NCI-H526 (cell line): ENCODE data around the gene PER2.

Source experiments
- DNase-seq, 2 experiments: peaks; one replicate each; lab custom pipeline; 2025; lab: John Stamatoyannopoulos, UW

The PER2 gene

DNA sequence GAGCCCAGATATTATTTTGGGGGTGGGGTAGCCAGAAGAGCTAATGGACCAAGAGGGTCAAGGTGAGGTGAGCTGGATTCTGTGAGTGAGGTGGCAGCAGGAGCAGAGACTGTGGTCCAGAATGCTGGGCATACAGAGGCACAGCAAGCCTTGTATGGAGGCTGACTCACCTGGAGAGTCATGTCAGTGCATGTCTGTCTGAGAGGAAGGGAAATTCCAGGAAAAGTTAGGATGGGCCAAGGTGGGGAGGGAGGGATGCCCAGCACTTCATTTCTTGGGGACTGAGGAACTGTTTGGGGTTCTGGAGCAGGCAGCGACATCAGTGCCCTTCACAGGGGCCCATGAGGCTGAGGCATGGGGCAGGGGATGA, 21.1 kb downstream of the PER2 start:
- no peak for DNase-seq

DNA sequence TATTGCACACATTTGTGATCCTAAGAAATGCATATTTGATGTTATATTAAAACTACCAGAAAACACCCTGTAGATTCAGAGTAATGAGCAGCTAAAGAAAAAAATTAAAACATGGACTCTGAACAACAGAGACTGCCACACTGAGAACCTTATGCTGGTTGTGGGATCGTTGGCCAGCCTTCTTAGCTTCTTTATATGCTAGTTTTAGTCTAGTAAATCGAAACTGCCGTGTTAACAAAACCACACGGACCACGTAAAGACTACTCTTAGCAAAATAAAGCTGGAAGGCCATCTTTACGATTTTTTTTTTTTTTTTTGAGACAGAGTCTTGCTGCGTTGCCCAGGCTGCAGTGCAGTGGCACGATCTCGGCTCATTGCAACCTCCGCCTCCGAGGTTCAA, 22.8 kb downstream of the PER2 start:
- no peak for DNase-seq

DNA sequence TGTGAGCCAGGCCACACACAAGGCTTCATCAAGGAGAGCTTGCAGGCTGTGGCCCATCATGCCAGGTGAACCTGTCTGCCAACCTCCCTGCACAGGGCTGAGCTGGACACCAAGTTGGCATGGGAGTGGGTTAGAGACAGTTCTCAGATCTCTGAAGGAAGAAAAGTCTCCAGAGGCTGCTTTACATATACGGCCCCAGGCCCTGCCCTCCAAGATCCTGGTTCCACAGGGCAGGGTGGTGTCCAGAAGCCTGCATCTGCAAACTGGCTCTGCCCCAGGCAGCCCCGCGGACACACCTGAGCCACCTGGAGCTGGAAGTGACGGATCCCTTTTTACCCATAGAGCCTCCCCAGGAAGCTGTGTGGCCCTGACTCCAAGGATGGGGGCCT, 24.3 kb downstream of the PER2 start:
- no peak for DNase-seq

DNA sequence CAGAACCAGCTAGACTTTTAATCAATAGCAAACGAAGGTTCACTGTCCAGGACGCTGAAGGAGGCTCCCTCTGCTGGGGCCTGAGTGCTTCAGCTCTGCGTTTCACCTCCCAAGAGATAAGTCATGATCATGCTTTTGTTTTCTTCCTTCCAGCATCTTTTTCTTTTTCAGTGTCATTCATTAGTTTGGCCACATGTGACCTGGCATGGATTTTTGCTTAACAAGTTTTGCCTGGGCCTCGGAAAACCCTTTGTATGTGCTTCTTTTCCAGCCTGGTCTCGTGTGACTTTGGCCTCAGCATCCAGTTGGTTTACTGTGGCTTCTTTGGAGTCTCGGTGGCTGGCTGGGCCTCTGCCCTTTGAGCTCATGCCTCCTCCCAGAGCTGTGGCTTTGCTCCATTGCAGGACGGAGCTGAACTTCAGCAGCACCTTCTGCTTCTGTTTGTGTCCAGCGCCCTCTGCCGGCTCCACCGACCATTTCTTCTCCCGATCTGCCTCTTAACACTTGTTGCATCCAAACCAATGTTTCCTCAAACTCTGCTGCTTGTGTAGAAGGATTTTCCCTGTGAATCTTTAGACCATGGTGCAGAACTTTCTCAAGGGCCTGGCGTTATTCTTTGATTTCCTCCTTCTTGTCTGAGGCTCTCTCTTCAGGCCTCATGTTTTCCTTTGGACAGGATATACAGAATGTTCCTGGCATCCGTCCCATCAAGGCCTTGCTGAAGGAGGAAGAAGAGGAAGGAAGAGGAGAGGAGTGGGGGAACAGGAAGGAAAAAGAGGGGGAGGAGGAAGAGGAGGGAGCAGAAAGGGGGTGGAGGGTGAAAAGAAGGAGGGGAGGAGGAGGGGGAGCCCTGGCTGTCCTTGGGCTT, 25.0 kb downstream of the PER2 start:
- DNase-seq = peak; percentile 75 to 92

DNA sequence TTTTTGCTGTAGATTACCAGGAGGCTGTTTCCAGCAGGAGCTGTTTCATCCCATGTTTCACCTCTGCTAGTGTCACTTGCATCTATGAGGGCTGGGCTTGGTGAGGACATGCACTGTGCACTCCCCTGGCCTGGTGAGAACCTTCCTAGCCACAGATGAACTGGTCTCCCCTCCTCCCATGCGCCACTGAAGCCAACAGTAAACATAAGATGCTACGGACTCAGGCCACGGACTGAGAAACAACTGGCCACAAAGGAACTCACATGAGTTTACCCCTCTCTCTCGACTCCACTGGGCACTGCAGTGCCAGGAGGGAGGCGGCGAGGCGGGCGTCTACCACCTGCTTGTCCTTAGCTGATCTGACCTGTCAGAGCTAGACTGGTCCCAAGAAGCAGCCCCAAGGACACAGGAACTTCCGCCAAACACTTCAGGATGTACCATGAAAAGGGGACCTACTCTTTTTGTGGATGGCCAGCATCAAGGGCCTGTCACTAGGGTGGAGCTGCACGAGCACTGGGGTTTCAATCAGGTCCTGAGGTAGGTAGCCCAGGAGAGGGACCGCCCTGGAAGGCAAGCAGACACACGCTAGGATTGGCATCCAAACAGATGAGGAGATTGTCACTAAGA, 25.8 kb downstream of the PER2 start:
- DNase-seq = no peak

DNA sequence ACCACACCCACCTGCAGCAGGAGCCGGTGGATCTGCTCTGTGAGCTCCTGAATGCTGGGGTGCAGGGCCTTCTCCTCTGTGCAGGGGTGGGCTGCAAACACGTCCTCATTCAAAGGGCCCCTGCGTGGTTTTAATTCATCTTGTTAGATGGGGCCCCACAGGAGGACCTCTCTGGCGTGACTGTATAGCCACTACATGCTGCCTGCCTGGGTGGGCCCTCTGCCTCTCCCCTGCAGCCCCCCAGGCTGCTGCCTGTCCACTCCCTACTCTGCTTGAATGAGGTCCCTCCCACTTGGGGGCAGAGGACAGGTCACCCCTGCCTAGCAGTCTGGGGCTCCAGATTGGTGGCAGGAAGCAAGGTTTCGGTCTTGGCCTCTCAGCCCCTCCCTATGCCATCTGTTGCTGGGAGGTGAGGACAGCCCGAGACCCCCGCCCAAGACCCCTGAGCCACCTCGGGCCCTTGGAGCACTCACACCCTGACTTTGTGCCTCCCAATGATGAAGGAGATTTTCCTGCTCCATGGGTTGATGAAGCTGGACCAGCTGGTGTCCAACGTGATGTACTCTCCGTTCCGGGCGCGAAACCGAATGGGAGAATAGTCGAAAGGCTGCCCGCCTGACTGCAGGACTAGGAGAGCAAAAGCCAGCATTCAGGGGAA, 26.6 kb downstream of the PER2 start:
- DNase-seq = no peak

DNA sequence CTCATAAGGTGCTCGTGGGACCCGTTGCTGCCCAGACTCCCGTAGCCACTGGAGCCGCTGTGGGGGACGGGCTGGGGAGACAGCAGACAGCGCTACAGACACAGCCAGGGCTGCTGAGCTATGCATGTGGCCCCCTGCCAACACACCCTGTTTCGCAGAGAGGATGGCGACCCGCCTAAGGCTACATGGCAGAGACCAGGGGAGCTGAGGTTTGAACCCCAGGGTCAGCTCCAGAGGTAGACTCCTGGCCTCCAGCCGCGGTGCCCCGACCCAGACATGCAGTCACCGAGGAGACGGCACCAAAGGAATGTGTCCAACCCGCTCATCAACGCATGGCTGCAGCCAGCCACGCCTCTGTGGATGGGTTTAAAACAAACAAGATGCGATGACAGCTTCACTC, 27.5 kb downstream of the PER2 start:
- no peak for DNase-seq

DNA sequence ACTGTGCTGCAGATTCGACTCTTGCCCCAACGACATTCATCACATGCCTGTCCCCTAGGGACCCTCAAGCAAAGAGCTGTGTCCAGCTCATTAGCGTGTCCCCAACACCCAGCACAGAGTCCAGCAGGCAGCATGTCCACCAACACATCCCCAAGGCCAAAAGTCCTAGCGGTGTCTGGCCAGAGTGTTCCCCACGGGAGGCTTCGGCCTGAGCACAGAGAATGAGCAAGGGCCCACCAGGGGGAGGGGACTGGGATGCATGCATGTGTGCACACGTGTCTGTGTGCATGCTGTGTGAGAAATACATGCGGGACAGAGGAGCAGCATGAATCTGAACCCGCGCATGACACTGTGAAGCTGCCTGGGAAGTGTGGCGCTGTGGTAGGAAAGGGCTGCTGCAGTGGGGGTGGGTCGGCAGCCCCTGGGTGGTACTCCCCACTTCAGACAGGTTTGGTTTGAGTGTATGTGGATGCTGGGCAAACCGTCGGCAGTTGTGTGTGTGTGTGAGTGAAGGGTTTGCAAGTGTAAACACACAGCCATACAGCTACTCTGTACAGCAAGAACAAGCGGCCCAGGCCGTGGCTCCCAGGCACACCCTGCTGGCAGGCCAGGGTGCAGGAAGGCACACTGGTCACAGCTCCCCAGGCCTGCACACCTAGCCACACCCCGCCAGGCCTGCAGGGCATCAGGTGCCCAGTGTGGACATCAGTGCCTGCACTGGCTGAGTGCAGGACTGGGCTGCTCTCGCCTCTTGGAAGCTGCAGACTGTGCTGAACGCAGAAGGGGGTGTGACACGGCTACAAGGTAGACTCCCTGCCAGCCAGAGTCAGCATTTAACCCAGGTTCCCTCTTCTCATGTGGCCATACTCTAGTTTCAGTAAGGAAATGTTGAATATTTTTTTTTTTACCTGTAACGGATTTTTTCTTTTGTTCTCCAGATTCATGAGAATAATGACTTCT, 29.1 kb downstream of the PER2 start:
- DNase-seq = peak in 1 of 2 experiments; percentile 38

DNA sequence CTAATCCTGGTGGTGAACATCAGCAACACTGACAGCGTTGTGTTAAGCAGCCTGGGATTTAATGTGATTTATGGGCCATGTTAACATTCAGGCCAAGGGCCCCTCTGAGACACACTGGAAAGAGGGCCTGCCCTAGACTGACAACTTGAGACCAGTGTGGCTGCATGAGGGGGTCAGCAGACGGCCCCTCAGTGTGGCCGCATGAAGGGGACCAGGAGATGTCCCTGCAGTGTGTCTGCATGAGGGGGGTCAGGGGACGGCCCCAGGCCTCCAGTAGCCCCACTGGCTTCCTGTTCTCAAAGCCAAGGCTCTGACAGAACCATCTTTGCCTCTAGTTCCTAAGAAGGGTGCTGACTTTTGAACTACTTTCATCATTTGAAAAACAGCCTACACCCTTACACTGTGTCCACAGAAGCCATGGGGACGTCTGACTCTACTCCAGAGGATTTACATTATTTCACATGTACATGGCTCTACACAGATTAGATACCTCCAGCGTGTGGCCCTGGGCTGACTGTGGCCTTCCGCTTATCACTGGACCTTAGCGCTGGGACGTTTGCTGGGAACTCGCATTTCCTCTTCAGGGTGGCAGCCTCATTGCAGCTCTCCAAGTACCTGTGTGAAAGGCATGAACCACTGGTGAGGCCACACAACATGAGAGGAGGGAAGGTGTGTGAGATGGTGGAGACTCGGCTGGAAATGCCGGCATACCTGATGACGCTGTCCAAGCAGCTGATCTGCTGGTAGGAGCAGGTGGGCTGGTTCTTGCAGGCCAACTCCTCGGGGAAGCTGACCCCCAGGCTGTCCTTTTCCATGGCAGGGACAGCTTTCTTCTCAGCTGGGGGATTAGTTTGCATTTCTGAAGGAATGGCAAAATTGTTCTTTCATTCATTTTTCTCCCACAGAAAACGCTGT, 30.4 kb downstream of the PER2 start:
- DNase-seq = no peak

DNA sequence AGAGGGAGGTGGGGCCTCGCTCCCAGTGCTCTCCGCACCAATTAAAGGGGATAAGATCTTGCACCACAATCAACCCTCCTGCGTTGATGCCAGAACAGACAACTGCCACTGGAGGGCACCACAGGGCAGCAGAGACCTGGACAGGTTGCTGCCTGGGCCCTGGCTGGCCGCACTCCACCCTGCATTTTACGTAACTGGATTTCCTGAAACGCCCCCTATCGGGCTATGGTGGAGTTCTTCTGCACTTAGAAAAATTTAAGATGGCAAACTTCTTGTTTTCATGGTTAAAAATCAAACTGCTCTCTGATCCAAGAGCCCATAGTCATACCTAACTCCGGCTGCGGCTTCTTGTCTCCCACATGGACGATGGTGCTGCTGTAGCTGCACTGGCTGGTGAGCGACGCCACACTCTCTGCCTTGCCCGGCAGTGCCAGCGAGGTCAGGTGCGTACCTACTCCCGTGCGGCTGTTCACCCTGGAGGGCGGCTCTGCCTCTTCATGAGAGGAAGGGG, 31.8 kb downstream of the PER2 start:
- peak; percentile 88 to 98 for DNase-seq

DNA sequence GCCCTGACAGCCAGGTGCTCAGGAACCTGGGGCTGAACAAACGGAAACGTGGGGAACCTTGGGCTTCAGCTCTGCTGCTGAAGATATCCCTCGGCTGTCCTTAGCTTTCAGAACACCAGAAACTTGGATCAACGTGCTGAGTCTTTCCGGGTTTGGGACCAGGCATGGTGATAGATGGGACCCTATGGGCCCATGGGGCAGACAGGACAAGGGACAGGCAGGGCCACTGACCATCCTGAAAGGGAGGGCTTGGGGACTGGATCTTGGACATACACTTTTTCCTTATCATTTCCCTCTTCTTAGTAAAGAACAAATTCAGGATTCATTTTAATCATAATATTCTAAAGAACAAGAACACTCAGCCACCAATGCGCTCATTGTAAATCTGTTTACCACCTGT, 32.3 kb downstream of the PER2 start:
- DNase-seq = no peak

DNA sequence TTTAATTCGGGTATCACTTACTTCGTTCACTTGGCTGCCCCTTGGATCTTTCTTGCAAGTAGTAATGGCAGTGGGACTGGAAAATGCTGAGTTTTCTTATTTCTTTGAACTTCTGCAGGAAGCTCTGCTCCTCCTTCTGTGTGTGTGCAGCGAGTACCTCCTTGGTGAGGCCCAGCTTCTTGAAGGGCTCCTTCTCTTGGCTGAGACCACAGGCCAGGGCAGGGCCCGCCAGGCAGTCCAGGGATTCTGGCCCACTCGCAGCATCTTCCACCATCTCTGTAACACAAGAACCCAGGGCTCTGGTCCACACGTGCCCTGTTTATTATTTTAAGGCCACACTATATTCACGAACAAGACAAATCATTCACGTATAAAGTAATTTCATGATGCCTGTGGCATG, 32.8 kb downstream of the PER2 start:
- DNase-seq = no peak

DNA sequence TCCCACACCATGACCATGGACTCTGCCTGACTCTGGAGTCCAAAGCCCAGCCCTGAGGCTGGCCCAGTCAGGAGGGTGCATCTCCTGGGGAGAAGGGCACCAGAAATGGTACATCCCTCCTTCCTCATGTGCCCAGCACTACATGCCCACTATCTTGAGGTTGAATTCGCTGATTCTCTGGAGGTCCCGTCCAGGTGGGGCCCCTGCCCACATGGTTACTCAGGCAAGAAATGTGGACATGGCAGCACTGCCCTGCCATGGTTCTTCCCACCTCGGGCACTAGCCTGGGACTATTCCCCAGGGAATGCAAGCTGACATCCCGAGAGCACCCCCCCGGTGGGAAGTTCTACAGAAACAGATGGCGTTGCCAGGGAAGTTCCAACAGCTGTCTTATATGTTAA, 33.3 kb downstream of the PER2 start:
- no peak for DNase-seq

DNA sequence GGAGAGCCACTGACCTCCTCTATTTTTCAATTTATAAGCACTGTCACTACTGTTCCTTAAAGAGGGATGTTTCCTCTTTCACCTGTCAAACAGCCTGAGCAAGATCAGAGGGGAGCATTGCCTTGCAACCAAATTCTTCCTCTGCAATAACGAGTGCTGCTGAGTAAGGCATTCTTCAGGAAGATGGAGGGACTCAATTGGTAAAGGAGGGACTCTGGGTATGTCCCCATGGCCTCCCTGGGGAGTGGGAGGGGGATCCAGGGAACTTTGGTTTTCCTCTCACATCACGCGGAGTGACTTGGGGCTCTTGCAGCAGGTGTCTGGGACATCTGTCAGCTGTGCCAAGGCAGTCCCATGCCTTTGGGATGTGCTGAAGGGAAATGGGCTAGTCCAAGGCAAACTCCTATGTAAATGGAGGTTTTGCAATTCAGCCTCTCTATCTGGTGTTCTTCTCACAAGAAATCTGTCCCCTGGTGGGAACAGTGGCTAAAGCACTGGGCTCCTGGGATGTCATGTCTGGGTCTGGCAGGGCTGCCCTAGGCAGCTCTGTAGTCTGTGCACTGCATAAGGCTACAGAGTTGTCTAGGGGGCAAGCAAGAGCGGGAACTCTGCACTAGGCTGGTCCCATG, 34.2 kb downstream of the PER2 start:
- DNase-seq = no peak

DNA sequence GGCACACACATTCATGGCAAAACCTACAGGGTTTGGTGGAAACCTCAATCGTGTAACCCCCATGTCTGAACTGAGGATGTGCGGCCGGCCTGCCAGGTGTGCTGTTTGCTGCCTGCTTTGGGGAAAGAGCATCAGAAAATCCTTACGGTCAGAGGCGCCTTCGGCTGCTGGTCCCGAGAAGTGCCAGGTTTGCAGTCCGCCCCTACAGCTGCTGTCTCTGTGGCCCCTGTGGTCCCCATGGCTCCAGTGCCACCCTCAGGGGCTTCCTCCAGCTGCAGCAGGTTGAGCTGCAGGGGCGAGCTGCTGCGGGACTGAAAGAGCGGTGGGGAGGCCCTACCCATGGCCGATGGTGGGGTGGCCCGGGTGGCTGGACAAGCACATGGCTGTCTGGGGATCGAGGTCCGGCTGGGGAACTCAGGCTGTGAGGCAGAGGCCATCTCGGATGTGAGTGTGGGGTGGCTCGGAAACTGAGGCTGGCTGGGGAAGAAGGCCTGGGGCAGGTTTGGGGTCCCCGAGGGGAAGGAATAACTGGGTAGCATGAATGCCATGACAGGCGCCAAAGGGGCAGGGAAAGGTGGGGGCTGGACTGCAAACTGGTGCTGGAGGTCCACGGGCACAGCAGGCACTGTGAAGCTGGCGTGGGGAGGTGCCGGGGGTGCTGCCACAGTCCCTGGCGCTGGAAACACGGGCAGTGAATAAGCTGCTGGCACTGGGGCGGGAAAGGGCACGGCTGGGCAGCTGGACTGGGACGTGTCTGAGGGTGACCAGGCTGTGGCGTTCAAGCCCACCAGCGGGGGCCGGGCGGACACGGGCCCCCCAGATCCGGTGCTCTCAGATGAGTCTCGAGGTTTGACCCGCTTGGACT, 35.4 kb downstream of the PER2 start:
- DNase-seq = no peak

DNA sequence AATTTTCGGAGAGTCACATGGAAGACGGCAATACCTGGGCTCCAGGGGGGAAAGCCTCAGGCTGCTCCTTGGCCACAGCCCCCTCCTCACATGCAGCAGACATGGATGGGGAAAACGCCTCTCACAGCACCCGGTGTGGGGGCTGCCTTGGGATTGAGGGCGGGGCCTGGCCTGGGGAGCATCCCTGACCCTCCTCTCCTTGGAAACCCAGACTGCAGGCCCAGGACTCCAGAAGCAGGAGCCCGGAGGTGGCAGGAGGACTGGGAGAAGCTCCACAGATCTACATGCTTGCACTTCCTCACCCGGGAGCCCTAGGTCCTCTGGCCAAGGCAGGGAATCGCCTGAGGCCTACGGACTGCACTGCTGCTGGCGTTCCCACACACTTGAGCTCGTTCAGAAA, 36.4 kb downstream of the PER2 start:
- no peak for DNase-seq

DNA sequence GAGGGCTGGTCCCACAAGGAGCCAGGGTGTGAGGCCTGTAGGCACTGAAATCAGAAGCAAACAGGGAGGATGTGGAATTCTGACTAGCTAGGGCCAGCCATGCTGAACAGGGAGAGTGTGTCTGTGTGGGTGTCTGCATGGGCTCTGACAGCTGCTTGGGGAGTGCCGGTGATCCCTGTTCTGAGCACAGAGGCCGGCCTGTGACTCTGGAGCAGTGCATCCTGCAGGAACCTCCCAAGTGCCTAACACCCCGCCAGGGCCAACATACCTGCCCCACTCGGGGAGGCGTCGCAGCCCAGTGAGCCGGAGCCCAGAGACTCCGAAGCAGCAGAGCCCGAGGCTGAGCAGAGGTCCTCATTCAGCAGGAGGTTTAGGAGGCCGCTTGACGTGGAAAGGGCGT, 37.1 kb downstream of the PER2 start:
- no peak for DNase-seq

DNA sequence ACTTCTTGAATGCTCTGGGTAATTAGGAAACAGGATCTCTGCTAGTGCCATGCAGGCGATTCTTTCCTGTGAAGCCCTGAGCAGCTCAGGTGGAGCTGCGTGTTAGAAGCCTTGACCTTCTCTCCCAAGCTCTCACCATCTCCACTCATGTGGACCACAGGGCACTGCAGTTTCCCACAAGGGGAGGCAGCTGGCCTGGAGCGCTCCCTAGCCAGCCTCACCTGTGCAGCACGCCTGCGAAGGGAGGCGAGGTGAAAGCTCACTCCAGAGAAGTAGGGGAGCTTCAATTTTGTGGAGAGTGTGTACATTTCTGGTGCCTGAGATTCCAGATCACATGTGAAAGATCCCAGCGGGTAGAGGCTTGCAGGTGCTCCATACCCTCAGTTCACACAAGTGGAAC, 37.5 kb downstream of the PER2 start:
- no peak for DNase-seq

DNA sequence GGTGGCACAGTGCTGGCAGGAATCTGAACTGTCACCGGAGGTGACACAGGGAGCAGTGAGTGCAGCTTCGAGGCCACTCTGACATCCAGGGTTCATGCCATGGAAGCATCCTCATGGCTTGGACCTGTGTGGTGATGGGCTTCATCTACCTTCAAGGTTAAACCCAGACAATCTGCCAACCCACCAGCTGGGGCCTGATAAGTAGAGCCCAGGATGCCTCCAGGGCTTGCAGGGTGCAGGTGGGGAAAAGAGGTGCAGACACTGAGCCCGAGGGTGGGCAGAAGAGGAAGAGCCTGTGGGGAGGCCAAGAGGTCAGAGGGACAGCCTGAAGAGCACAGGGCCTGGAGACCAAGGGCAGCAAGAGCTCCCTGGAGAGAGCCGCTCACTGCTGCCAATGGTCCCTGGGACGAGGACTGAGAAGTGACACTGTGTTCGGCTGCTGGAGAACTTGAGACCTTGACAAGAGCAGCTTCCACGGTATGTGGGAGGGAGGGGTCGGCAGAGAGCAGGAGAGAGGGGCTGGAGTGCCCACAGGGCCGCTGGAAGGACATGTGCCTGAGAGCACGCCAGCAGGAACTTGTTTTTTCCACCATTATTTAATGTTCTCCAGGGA, 40.5 kb downstream of the PER2 start:
- no peak for DNase-seq
